Measurements from ENCODE around the gene FGD3. TPM values are rescaled to one million over a fixed set of nuclear protein-coding genes. Genes with fewer than 3 reads are reported as not detected.

FGD3 gene
- total RNA-seq, 6 experiments from 2014 or later: 1.7 to 3.1 (median 2.4) TPM

DNA sequence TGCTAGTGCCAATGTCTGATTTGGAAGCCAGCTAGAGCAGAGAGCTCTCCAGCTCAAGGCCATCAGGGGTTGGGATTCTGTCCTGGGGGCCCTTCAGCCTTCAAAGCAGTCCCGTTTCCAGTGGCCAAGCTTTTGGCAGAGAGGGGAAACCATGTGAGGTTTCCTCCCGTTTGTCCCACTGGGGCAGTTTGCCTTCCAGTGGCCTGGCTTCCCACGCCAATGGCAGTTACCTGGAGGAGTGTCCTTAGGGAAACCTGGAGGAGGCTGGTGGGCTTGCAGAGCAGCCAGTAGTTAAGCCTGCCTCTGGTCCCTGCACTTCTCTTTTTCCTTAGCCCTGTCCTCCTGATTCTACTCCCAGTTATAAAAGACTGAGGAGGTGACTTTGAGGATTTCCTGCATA lies 37.7 kb downstream of the FGD3 start:
- DNase-seq (no peak), ATAC-seq (no peak)
- H3K4me1 ChIP-seq: no peaks in the 10 kb centered on the region
- no peaks in the 10 kb centered on the region for H3K27me3 ChIP-seq
- TF ChIP-seq, protein P1, sequence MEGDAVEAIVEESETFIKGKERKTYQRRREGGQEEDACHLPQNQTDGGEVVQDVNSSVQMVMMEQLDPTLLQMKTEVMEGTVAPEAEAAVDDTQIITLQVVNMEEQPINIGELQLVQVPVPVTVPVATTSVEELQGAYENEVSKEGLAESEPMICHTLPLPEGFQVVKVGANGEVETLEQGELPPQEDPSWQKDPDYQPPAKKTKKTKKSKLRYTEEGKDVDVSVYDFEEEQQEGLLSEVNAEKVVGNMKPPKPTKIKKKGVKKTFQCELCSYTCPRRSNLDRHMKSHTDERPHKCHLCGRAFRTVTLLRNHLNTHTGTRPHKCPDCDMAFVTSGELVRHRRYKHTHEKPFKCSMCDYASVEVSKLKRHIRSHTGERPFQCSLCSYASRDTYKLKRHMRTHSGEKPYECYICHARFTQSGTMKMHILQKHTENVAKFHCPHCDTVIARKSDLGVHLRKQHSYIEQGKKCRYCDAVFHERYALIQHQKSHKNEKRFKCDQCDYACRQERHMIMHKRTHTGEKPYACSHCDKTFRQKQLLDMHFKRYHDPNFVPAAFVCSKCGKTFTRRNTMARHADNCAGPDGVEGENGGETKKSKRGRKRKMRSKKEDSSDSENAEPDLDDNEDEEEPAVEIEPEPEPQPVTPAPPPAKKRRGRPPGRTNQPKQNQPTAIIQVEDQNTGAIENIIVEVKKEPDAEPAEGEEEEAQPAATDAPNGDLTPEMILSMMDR (IDR thresholded peaks at IDR 0.05): no peak
- TF ChIP-seq POLR2A (IDR thresholded peaks at IDR 0.05): no peak
- WGBS (ENCODE audit: insufficient coverage, low coverage, low lambda C conversion rate, missing lambda C conversion rate): 70% methylated on average over 2 of the region's 3 CpGs
- H3K36me3 ChIP-seq: no peaks in the 10 kb centered on the region
- intact Hi-C loops (cut with DNase I): no loop called here
- peaks cover 0 to 6% (median 0%) of the 10 kb centered on the region in 4 donors for H3K9me3 ChIP-seq
- no peak overlapping the region for H3K4me3 ChIP-seq
- H3K27ac ChIP-seq: no peak overlapping the region

- intact Hi-C loops (cut with DNase I): no loop called here
- Histone ChIP-seq H3K27ac (no peak overlapping the region), H3K27me3 (no peaks in the 10 kb centered on the region), H3K36me3 (no peaks in the 10 kb centered on the region), H3K4me1 (no peaks in the 10 kb centered on the region), H3K9me3 (peaks cover 0 to 6% (median 0%) of the 10 kb centered on the region in 4 donors), H3K4me3 (no peak overlapping the region)
- ATAC-seq: no peak
- WGBS (ENCODE audit: insufficient coverage, low coverage, low lambda C conversion rate, missing lambda C conversion rate): 80% methylated on average over 6 of the region's 6 CpGs
- TF ChIP-seq, protein P1 (IDR thresholded peaks at IDR 0.05): peak; percentile 36 to 53 (median 52)
- TF ChIP-seq POLR2A (IDR thresholded peaks at IDR 0.05): no peak
- DNase-seq: no peak
Measured at GRCh38 chr9:92986176-92987119, 39.1 kb downstream of the FGD3 start.

DNA sequence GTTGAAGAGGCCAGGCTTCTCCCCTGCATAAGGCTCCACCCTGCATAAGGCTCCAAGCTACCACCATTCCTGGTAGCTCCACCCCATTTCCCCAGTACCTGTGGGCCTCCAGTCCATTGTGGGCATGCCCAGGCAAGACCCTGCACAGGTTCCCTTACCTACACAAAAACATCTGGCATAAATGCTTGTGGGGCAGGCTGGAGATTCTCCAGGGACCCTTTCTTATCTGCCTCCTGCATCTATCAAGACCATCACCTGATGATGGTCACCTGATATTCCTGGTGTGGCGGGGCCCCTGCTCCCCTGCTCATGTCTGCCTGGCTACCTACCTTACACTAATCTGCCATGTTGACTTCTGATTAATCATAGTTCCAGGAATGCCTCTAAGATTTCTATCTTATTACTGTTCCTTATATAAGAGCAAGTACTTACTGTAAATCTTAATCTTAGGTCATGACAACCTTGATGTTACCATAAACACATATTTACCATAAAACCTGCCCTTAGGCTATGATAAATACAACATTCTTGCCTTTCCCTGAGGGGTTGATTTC lies 41.0 kb downstream of the FGD3 start:
- Histone ChIP-seq H3K27ac (no peak overlapping the region), H3K36me3 (no peaks in the 10 kb centered on the region), H3K9me3 (peaks cover 0 to 6% (median 0%) of the 10 kb centered on the region in 4 donors), H3K4me1 (no peaks in the 10 kb centered on the region), H3K27me3 (no peaks in the 10 kb centered on the region), H3K4me3 (no peak overlapping the region)
- intact Hi-C loops (cut with DNase I): no loop called here
- TF ChIP-seq, protein P1 (IDR thresholded peaks at IDR 0.05): no peak
- TF ChIP-seq POLR2A (IDR thresholded peaks at IDR 0.05): no peak
- ATAC-seq (no peak), DNase-seq (no peak)
- WGBS (ENCODE audit: insufficient coverage, low coverage, low lambda C conversion rate, missing lambda C conversion rate): 100% methylated on average over 1 of the region's 1 CpG

DNA sequence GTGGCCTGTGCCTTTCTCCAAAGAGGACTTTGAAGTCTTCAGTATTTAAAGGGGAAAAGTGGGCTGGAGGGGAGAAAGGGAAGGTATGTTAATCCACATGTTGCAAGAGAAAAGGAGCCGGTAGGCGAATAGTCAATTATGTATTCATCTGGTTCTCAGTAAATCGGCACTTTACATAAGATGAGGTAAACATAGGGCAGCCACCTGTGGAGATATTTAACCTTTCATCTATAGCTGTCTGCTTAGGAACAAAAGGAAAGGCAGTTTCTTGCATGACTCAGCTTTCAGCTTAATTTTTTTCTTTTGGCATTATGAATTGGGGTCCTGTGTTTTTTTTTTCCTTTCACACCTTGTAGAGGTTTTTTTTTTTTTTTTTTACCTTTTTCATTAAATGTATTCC lies 42.2 kb downstream of the FGD3 start:
- no peak for TF ChIP-seq POLR2A (IDR thresholded peaks at IDR 0.05)
- TF ChIP-seq, protein P1 (IDR thresholded peaks at IDR 0.05): no peak
- H3K4me3 ChIP-seq: no peak overlapping the region
- no peaks in the 10 kb centered on the region for H3K36me3 ChIP-seq
- 65% methylated on average over 3 of the region's 3 CpGs for WGBS (ENCODE audit: insufficient coverage, low coverage, low lambda C conversion rate, missing lambda C conversion rate)
- ATAC-seq: no peak
- no peaks in the 10 kb centered on the region for H3K27me3 ChIP-seq
- H3K9me3 ChIP-seq: no peaks in the 10 kb centered on the region
- H3K27ac ChIP-seq: no peak overlapping the region
- no peak for DNase-seq
- intact Hi-C loops (cut with DNase I): no loop called here
- H3K4me1 ChIP-seq: no peaks in the 10 kb centered on the region

Measured in right lobe of liver (tissue), 6 donors.